Activated naive CD4-positive, alpha-beta T cell treated with anti-CD3 and anti-CD28 coated beads for 36 hours (primary cell): ENCODE results near the gene CDKN1C. TPM values are rescaled to one million over a fixed set of nuclear protein-coding genes. Genes with fewer than 3 reads are reported as not detected.

ENCODE experiments used
- CTCF ChIA-PET: fragments of 350-600 bp; sonication (Branson Sonifier 250); formaldehyde crosslinking; loops from one replicate; lab custom pipeline; 2021; ENCODE audit warnings: antibody characterized with exemption; lab: Charles Lee
- DNase-seq: peaks from one replicate; pipeline ENCODE4 v3.0.0-alpha.2; 2020
- H3K27ac Mint-ChIP-seq: one replicate; pipeline ENCODE4 v1.8.0; 2021; ENCODE audit warnings: mild to moderate bottlenecking, mixed read lengths
- H3K27me3 Mint-ChIP-seq: one replicate; pipeline ENCODE4 v1.8.0; 2021; ENCODE audit warnings: low read depth, mixed read lengths
- H3K36me3 Mint-ChIP-seq: one replicate; pipeline ENCODE4 v1.8.0; 2021; ENCODE audit warnings: low read depth, mixed read lengths
- H3K4me1 Mint-ChIP-seq: one replicate; pipeline ENCODE4 v1.8.0; 2021; ENCODE audit warnings: low read depth, mixed read lengths
- H3K4me3 Mint-ChIP-seq: one replicate; pipeline ENCODE4 v1.8.0; 2021; ENCODE audit warnings: mild to moderate bottlenecking, moderate library complexity, mixed read lengths
- H3K9me3 Mint-ChIP-seq: one replicate; pipeline ENCODE4 v1.8.0; 2021; ENCODE audit warnings: mixed read lengths
- intact Hi-C: fragments of 100-400 bp; cut with micrococcal nuclease; formaldehyde crosslinking; loops from one replicate; pipeline ENCODE4 v1.15.1; 2023
- total RNA-seq, 2 experiments: library from RNA; stranded (reverse); gene quantifications; one replicate each; pipeline ENCODE4 v1.2.3, GENCODE V29; 2021

Gene CDKN1C
- total RNA-seq, 2 experiments from 2014 or later: 0.17 to 0.26 TPM

DNA sequence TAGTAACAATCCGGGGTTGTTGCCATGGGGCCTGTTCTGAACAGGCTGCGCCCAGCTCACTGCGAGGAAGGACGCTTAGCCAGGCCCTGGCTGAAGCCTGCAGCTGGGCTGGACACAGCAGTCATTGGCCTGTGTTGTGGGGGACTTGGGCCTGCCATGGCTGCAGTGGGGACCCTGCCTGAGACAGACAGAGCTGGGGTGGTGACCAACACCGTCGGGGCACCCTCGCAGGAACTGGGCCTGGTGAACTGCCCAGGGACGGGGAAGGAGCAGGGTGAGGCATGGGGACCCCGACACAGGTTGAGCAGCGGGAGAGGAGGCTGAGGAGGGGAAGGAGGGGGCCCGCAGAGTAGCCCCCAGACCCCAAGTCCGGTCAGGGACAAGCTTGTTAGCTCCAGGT, 34.8 kb upstream of the CDKN1C start:
- DNase-seq: no peak
- Mint-ChIP-seq H3K36me3 (no peaks in the 10 kb centered on the region), H3K9me3 (no peaks in the 10 kb centered on the region), H3K27ac (no peak overlapping the region), H3K27me3 (no peaks in the 10 kb centered on the region), H3K4me1 (no peaks in the 10 kb centered on the region), H3K4me3 (no peak overlapping the region)
- CTCF ChIA-PET: interaction anchor here (1.2 kb wide), 1 partner anchor 10 kb away, joined by 6 read pairs; the partner anchor contains the start of gene PHLDA2
- intact Hi-C loops: no loop called here

DNA sequence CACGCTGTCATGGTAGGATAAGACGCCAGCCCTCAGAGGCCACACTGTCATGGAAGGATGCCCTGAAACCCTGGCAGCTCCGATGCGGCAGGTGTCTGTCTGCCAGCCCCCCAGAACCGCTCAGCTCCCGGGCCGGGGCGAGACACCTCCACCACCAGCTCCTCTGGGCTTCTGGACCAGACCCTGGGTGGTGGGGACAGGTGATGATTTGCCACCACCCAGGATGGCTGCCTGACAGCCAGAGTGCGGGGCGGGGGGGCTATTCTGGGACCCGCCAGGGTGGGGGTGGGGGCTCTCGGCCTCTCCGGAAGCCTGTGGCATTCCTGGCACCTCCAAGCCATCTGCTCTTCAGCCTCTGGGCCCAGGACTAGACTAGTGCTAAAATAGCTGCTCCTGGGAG, 34.3 kb upstream of the CDKN1C start:
- no peaks in the 10 kb centered on the region for H3K36me3 Mint-ChIP-seq
- CTCF ChIA-PET: no interaction called here

DNA sequence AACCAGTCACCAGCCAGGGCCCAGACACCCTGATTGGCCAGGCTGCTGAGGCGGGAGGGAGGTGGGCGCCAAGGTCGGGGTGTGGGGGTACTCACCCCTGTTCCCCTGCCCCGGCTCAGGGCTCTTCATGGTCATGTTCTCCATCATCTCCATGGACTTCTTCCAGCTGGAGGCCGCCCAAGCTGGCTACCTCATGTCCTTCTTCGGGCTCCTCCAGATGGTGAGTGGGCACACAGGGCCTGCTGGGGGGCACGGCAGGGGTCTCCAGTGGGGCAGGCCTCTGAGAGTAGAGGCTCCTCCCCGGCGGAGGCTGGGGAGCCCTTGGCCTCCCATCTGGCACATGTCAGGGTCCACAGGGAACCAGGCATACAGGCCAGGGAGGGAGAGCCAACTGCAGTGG, 33.6 kb upstream of the CDKN1C start:
- CTCF ChIA-PET: no interaction called here
- no peaks in the 10 kb centered on the region for H3K36me3 Mint-ChIP-seq
- H3K4me1 Mint-ChIP-seq: peaks cover under 1% of the 10 kb centered on the region
- H3K27ac Mint-ChIP-seq: no peak overlapping the region
- no peak overlapping the region for H3K4me3 Mint-ChIP-seq
- no peaks in the 10 kb centered on the region for H3K9me3 Mint-ChIP-seq
- H3K27me3 Mint-ChIP-seq: no peaks in the 10 kb centered on the region
- intact Hi-C loops: no loop called here
- DNase-seq: no peak

More for the DNA sequence above, 34.3 kb upstream of the CDKN1C start:
- no peak overlapping the region for H3K4me3 Mint-ChIP-seq
- H3K27me3 Mint-ChIP-seq: no peaks in the 10 kb centered on the region
- H3K9me3 Mint-ChIP-seq: no peaks in the 10 kb centered on the region
- no peak for DNase-seq
- intact Hi-C loops: no loop called here
- H3K27ac Mint-ChIP-seq: no peak overlapping the region
- H3K4me1 Mint-ChIP-seq: no peaks in the 10 kb centered on the region

DNA sequence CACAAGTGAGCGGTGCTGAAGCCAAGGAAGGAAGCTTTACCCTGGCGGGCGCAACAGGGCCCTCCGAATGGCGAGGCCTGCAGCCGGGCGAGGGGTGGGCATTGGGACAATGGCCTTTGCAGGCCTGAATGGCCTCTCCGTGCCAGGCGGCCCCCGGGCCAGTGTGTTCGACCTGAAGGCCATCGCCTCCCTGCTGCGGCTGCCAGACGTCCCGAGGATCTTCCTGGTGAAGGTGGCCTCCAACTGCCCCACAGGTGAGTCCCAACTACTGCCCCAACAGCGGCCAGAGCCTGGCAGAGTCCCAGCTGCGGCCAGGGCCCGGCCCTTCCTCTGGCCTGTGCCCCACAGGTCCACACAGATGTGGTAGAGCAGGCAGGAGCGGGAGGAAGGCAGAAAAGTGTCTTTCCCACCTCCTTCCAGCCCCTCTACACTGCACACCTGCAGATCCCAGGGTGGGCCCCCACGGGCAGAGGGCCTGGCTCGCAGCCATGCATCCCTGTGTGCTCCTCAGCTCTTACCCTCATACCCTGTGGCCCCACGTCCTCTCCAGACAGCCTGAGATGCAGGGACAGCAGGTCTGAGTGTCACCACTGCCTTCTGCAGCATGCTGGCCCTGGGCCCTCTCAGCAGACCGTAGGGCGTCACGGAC, 32.4 kb upstream of the CDKN1C start:
- intact Hi-C loops: no loop called here
- no peak for DNase-seq
- H3K4me3 Mint-ChIP-seq: no peak overlapping the region
- no peaks in the 10 kb centered on the region for H3K27me3 Mint-ChIP-seq
- CTCF ChIA-PET: no interaction called here
- H3K4me1 Mint-ChIP-seq: peaks cover 10% of the 10 kb centered on the region
- no peaks in the 10 kb centered on the region for H3K36me3 Mint-ChIP-seq
- no peak overlapping the region for H3K27ac Mint-ChIP-seq
- no peaks in the 10 kb centered on the region for H3K9me3 Mint-ChIP-seq

DNA sequence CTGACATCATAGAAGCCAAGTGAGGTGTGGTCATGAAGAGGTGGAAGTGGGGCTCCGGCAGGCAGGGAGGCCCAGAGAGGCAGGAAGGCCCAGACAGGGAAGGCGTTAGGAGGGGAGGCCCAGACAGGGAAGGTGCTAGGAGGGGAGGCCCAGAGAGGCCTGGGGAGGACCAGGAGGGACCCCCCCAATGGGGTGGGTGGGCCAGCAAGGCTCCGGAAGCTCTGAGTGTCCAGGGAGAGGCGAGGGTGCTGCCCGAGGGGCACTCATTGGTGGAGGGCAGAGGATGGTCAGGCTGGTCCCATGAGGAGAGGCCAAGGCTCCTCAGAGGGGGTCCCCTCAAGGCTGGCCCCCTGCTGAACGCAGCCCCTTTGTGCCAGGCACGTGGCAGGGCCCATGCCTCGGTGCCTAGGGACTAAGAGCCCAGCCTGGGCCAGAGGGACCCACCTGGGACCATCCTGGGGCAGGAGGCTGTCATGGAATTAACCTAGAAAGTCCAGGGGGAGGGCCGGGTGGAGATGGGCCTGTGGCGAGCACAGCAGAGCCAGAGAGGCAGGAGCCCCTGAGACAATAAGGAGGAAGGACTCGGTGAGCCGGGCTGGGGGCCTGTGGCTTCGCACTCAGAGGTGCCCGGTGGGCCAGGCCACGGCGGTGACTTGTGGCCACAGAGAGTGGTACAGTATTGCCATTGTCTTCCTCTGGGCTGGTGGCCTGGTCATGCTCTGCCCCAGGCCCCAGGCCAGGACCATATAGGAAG, 31.5 kb upstream of the CDKN1C start:
- DNase-seq: no peak
- CTCF ChIA-PET: no interaction called here
- H3K4me1 Mint-ChIP-seq: peaks cover 10% of the 10 kb centered on the region
- no peaks in the 10 kb centered on the region for H3K27me3 Mint-ChIP-seq
- no peaks in the 10 kb centered on the region for H3K9me3 Mint-ChIP-seq
- no peaks in the 10 kb centered on the region for H3K36me3 Mint-ChIP-seq
- H3K4me3 Mint-ChIP-seq: no peak overlapping the region
- intact Hi-C loops: no loop called here
- H3K27ac Mint-ChIP-seq: no peak overlapping the region

DNA sequence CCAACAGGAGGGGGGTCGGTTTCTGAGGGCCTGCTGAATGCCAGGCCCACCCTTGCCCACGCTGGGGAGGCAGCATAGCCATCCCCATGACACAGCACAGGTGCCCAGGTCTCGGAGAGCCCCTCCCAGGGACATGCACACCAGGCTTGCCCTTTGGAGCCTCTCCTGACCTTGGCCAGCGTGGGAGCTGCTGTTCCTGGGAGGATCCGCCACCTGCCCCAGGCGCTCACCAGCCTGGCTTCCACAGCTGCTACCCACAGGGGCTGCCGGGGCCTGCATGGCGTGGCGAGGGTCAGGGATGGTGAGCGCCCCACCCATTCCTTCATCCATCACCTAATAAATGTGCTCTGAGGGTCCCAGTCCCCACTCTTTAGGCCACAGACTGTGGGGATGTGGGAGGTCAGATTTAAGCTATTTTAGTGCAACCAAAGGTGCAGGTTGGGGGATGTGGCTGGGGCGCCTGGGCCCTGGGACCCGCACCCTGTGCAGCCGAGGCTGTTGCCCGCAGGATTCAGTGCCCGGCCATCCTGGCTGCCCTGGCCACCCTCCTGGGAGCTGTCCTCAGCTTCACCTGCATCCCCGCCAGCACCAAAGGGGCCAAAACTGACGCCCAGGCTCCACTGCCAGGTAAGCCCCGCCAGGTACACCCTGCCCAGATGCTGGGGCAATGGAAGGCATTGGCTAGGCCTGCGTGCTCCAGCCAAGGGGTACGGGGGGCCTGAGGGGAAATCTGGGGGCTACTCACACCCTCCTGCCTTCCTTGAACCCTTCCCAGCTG, 30.7 kb upstream of the CDKN1C start:
- no peak for DNase-seq
- Mint-ChIP-seq H3K9me3 (no peaks in the 10 kb centered on the region), H3K36me3 (no peaks in the 10 kb centered on the region), H3K27me3 (no peaks in the 10 kb centered on the region), H3K4me1 (peaks cover 10% of the 10 kb centered on the region), H3K4me3 (no peak overlapping the region), H3K27ac (no peak overlapping the region)
- CTCF ChIA-PET: no interaction called here
- intact Hi-C loops: no loop called here

DNA sequence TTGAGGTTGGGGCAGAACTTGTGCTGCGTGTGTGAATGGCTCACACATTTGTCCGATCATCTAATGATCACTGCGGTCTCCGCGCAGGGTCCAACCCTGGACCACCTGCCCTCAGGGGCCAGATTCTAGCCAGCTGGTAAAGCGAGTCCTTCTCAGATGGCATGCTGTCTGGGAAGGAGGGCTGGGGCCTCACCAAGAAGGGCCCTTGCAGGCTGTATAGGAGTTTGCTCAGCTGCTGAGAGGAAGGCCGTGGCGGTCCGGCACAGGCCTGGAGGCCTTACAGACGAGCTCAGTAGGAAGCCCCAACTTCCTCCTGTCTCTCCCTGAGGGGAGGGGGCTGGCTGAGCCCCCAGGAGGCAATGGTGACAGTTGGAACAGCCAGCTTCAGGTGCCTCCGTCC, 29.9 kb upstream of the CDKN1C start:
- intact Hi-C loops: no loop called here
- Mint-ChIP-seq H3K4me3 (no peak overlapping the region), H3K27me3 (no peaks in the 10 kb centered on the region), H3K9me3 (no peaks in the 10 kb centered on the region), H3K4me1 (peaks cover 10% of the 10 kb centered on the region), H3K36me3 (no peaks in the 10 kb centered on the region), H3K27ac (no peak overlapping the region)
- no peak for DNase-seq
- CTCF ChIA-PET: no interaction called here

DNA sequence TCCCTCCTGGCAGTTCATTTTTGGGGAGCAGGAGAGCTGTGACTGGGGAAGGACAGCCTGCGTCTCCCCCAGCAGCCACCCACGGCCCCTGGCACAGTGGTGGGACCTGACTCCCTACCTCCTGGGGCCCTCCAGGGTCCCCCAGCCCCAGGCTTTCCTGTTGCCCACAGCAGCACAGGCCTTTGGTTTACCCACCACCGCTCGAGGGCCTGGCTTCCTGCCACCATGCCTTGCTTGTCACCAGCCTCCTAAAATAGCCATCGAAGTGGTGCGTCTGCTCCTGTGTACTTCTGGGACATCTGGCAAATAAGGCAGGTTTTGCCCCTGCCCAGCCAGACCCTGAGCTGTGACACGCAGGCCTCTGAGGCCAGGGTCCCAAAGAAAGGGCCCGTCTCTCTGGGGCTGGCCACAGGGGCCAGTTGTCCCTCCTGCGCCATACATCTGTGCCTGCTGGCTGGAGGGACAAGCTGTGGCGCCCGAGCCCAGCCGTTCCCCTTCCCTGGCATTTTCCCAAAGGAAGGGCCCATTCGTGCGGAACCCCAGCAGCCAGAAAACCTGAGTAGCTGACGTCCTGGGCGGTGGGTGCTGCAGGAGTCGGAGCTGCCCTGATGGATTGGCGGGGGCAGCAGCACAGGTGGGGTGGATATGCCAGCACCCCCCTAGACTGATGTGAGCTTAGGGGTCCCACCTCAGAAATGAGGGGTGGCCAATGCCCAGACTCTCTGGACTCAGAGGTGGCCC, 29.1 kb upstream of the CDKN1C start:
- CTCF ChIA-PET: no interaction called here
- intact Hi-C loops: no loop called here
- no peak for DNase-seq
- peaks cover 10% of the 10 kb centered on the region for H3K4me1 Mint-ChIP-seq
- H3K27ac Mint-ChIP-seq: no peak overlapping the region
- H3K27me3 Mint-ChIP-seq: no peaks in the 10 kb centered on the region
- no peaks in the 10 kb centered on the region for H3K9me3 Mint-ChIP-seq
- no peaks in the 10 kb centered on the region for H3K36me3 Mint-ChIP-seq
- no peak overlapping the region for H3K4me3 Mint-ChIP-seq

DNA sequence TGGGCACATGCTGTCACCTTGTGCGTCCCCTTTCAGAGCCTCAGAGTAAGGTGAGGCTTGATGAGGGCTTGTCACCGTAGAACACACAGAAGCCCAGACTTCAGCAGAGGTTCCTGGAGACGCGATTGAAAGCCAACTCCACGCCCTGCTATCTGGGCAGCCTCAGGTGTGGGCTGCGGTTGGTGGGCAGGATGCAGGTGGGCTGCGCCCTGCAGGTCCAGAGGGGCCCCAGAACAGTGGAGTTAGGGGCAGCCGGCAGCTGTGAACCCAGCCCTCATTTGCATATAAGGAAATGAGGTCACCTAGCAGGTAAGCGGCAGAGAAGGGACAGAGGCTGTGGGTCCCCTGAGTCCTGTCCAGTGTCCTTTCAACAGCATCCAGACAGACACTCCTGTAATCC, 28.2 kb upstream of the CDKN1C start:
- Mint-ChIP-seq H3K36me3 (no peaks in the 10 kb centered on the region), H3K27ac (no peak overlapping the region), H3K4me1 (peaks cover 10% of the 10 kb centered on the region), H3K4me3 (no peak overlapping the region), H3K9me3 (no peaks in the 10 kb centered on the region), H3K27me3 (no peaks in the 10 kb centered on the region)
- intact Hi-C loops: no loop called here
- CTCF ChIA-PET: interaction anchor here (0.6 kb wide), 1 partner anchor 13 kb away, joined by 3 read pairs; no protein-coding TSS in a partner anchor
- DNase-seq: no peak

DNA sequence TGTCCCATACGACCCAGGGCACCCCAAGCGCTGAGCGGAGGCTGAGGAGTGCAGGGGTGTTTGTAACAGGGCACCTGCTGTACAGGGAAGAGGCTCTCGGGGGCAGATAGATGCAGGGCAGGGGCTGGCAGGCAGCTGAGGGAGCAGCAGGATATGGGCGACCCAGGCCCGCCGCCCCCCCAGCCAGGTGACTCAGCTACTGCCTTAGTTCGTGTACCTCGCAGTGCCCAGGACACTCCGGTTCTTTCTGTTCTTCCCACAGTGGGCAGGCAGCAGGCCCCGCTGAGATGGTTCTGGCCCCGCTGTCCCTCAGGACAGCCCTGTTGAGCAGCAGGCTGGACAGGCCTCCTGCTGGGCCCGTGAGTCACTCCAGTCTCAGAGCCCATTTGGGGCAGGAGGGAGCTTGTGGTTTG, 27.4 kb upstream of the CDKN1C start:
- Mint-ChIP-seq H3K4me3 (no peak overlapping the region), H3K9me3 (no peaks in the 10 kb centered on the region), H3K36me3 (no peaks in the 10 kb centered on the region), H3K27ac (no peak overlapping the region), H3K4me1 (peaks cover 10% of the 10 kb centered on the region), H3K27me3 (no peaks in the 10 kb centered on the region)
- no peak for DNase-seq
- CTCF ChIA-PET: interaction anchor here (0.5 to 0.6 kb wide), 2 partner anchors 14 to 77 kb away, joined by 3 to 4 read pairs; no protein-coding TSS in a partner anchor
- intact Hi-C loops: no loop called here

DNA sequence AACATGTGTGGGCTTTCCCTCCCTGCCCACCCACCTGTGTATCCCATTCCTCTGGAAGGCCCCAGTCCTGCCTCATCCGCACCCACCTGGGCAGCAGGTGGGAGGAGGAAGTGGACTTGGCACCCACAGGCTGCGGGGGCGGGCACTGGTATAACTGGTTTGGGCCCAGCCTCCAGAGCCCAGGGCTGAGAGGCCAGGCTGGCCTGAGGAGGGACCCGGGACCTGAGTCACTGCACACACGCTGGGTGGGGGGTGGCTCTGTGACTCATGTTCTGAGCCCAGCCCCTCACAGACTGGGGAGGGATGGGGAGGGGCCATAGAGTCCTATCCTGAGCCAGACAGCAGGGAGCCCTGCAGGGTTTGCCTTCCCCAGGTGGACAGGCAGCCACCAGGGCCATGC, 26.9 kb upstream of the CDKN1C start:
- H3K27ac Mint-ChIP-seq: no peak overlapping the region
- DNase-seq: no peak
- H3K4me1 Mint-ChIP-seq: peaks cover 10% of the 10 kb centered on the region
- H3K4me3 Mint-ChIP-seq: no peak overlapping the region
- no peaks in the 10 kb centered on the region for H3K9me3 Mint-ChIP-seq
- H3K27me3 Mint-ChIP-seq: no peaks in the 10 kb centered on the region
- intact Hi-C loops: no loop called here
- CTCF ChIA-PET: no interaction called here
- H3K36me3 Mint-ChIP-seq: no peaks in the 10 kb centered on the region

DNA sequence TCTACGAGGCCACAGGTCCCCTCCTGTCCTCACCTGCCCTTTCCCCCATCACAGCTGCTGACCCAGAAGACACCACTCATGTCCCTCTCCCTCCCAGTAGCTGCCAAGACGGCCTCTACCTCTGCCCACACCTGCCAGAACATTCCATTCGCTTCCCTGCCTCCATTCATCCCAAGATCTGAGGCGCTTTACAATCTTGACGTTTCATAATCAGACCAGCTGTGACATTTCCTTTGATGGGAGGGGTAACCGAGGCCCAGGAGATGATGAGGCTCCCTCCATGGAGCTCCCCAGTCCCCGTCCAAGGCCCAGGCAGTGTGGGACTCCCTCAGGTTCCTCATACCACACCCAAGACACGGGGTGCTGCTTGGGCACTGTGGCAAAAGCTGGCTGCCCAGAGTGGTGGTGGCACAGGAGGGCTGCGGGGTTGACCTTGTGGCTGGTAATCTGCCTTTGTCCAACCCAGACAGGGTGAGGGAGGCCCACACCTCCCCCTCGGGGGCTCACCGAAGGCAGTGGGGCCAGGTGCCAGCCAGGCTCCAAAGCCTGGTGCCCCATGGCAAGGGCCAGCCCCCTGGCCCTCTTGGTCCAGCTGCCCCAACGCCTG, 26.3 kb upstream of the CDKN1C start:
- Mint-ChIP-seq H3K27ac (no peak overlapping the region), H3K4me1 (peaks cover 10% of the 10 kb centered on the region), H3K36me3 (no peaks in the 10 kb centered on the region), H3K9me3 (no peaks in the 10 kb centered on the region), H3K27me3 (no peaks in the 10 kb centered on the region), H3K4me3 (no peak overlapping the region)
- intact Hi-C loops: no loop called here
- DNase-seq: no peak
- CTCF ChIA-PET: no interaction called here
